HepG2 (cell line): ENCODE measurements around the gene ESRP2. TPM values are rescaled to one million over a fixed set of nuclear protein-coding genes. Genes with fewer than 3 reads are reported as not detected.

ENCODE experiments used
- AHDC1 ChIP-seq: sonication (generic); formaldehyde crosslinking; IDR thresholded peaks from 2 replicates; pipeline ENCODE4 v1.5.1; 2020; ENCODE audit warnings: mild to moderate bottlenecking, missing genetic modification reagents, borderline replicate concordance
- AKAP8 ChIP-seq: sonication (generic); formaldehyde crosslinking; IDR thresholded peaks from 2 replicates; pipeline ENCODE4 v1.5.1; 2020; ENCODE audit warnings: mild to moderate bottlenecking, missing genetic modification reagents
- ARNT2 ChIP-seq: sonication (generic); formaldehyde crosslinking; IDR thresholded peaks from 2 replicates; pipeline ENCODE4 v1.8.0; 2022; ENCODE audit warnings: mild to moderate bottlenecking, low read depth, missing genetic modification reagents, moderate library complexity
- CHD2 ChIP-seq: IDR thresholded peaks from 2 replicates; pipeline ENCODE4 v1.6.1; 2011; ENCODE audit warnings: low read depth, low read length, improper control_type of control experiment
- GPN1 ChIP-seq: sonication (generic); formaldehyde crosslinking; IDR thresholded peaks from 2 replicates; pipeline ENCODE4 v1.5.1; 2020; ENCODE audit warnings: missing genetic modification reagents, borderline replicate concordance
- HDAC6 ChIP-seq: fragments of 200-600 bp; sonication (generic); IDR thresholded peaks from 2 replicates; pipeline ENCODE4 v1.7.0; 2017; ENCODE audit warnings: mild to moderate bottlenecking, antibody characterized with exemption, low read length, low read depth
- JUND ChIP-seq: sonication (generic); formaldehyde crosslinking; IDR thresholded peaks from 2 replicates; pipeline ENCODE4 v1.8.0; 2022; ENCODE audit warnings: mild to moderate bottlenecking, missing genetic modification reagents
- KAT8 ChIP-seq: IDR thresholded peaks from 2 replicates; pipeline ENCODE4 v1.6.1; 2016; ENCODE audit warnings: missing genetic modification reagents, missing compliant biosample characterization
- LCORL ChIP-seq, 2 experiments: fragments of 450-650 bp in 1 of 2; sonication (generic) in 1 of 2; formaldehyde crosslinking in 1 of 2; IDR thresholded peaks; 2 replicates each; pipeline versions ENCODE4 v1.5.0 to v1.6.1; 2017 to 2020; ENCODE audit warnings: antibody characterized with exemption in 1 of 2, missing genetic modification reagents in 1 of 2
- NONO ChIP-seq, 2 experiments: fragments of 450-650 bp in 1 of 2; sonication (generic) in 1 of 2; formaldehyde crosslinking in 1 of 2; IDR thresholded peaks in 1 of 2; conservative IDR thresholded peaks in 1 of 2; 2 replicates each; pipeline versions ENCODE4 v1.6.1 to v1.8.0; 2017 to 2022; ENCODE audit warnings: mild to moderate bottlenecking in 1 of 2, missing genetic modification reagents in 1 of 2, moderate library complexity in 1 of 2
- POLR2AphosphoS2 ChIP-seq: IDR thresholded peaks from 2 replicates; pipeline ENCODE4 v1.6.1; 2011; ENCODE audit warnings: low read depth, low read length, improper control_type of control experiment
- PREB ChIP-seq: sonication (generic); formaldehyde crosslinking; IDR thresholded peaks from 2 replicates; pipeline ENCODE4 v1.4.0; 2020; ENCODE audit warnings: missing genetic modification reagents
- RBFOX2 ChIP-seq: fragments of 200-400 bp; formaldehyde crosslinking; IDR thresholded peaks from 2 replicates; pipeline ENCODE4 v1.6.1; 2017; ENCODE audit warnings: low read depth, mild to moderate bottlenecking, low read length
- RFX5 ChIP-seq: IDR thresholded peaks from 2 replicates; pipeline ENCODE4 v1.6.1; 2011; ENCODE audit warnings: low read depth, low read length, improper control_type of control experiment
- SIN3B ChIP-seq: fragments of 150-350 bp; IDR thresholded peaks from 2 replicates; pipeline ENCODE4 v1.6.1; 2014; ENCODE audit warnings: low read length
- ZBTB21 ChIP-seq: sonication (generic); formaldehyde crosslinking; IDR thresholded peaks from 2 replicates; pipeline ENCODE4 v1.4.0; 2020; ENCODE audit warnings: missing genetic modification reagents
- ZBTB34 ChIP-seq: sonication (generic); formaldehyde crosslinking; IDR thresholded peaks from 2 replicates; pipeline ENCODE4 v1.8.0; 2022; ENCODE audit warnings: mild to moderate bottlenecking, missing genetic modification reagents
- ZBTB8A ChIP-seq: sonication (generic); formaldehyde crosslinking; IDR thresholded peaks from 2 replicates; pipeline ENCODE4 v1.4.0; 2020; ENCODE audit warnings: mild to moderate bottlenecking, low read depth, missing genetic modification reagents, borderline replicate concordance
- ZNF367 ChIP-seq: sonication (generic); formaldehyde crosslinking; IDR thresholded peaks from 2 replicates; pipeline ENCODE4 v1.4.0; 2020; ENCODE audit warnings: missing genetic modification reagents, borderline replicate concordance
- ZNF432 ChIP-seq: sonication (generic); formaldehyde crosslinking; IDR thresholded peaks from 2 replicates; pipeline ENCODE4 v1.5.0; 2020; ENCODE audit warnings: missing genetic modification reagents, mild to moderate bottlenecking, borderline replicate concordance
- ZNF614 ChIP-seq: IDR thresholded peaks from 2 replicates; pipeline ENCODE4 v1.6.1; 2018; ENCODE audit warnings: missing biosample characterization, missing genetic modification reagents, inconsistent platforms, borderline replicate concordance
- ZNF766 ChIP-seq: sonication (generic); formaldehyde crosslinking; IDR thresholded peaks from 2 replicates; pipeline ENCODE4 v1.5.0; 2020; ENCODE audit warnings: missing genetic modification reagents, borderline replicate concordance
- polyA plus RNA-seq, 8 experiments: library from polyadenylated mRNA; depleted of rRNA in 3 of 8; stranded (reverse) in 7 of 8; unstranded in 1 of 8; fragments of >200 nt; fragmentation: Illumina TruSeq in 4 of 8; extraction: Trizol in 4 of 8; gene quantifications; 2 replicates each; pipeline versions ENCODE4 v1.2.1 to v1.2.3, GENCODE V29; 2011 to 2016; ENCODE audit warnings: low read depth in 4 of 8, missing spikeins in 1 of 8, mixed read lengths in 1 of 8; ENCODE audit not compliant: insufficient read depth in 1 of 8
- total RNA-seq, 5 experiments: library from RNA; depleted of rRNA; stranded (reverse); fragments of >200 nt; fragmentation: Illumina TruSeq; extraction: Trizol; gene quantifications; 2 replicates each; pipeline ENCODE4 v1.2.3, GENCODE V29; 2016; ENCODE audit warnings: low read depth in 1 of 5

The ESRP2 gene
- total and polyA plus RNA-seq, 2 of the 13 experiments (the other 11 are each of a cell fraction or from before 2014, with no cell fraction given) = 21.1 to 32.4 TPM

- 0 out of 2 replicates have a peak, but pooled peaks have one; percentile 26 for TF ChIP-seq ZBTB21 (CRISPR knock-in tag)
- no peak for TF ChIP-seq POLR2AphosphoS2
- peak; percentile 87 for TF ChIP-seq JUND (CRISPR knock-in tag)
- TF ChIP-seq RFX5 = no peak
- TF ChIP-seq ZBTB8A (CRISPR knock-in tag) = no peak
- no peak for TF ChIP-seq RBFOX2
- TF ChIP-seq ZNF614 (CRISPR knock-in tag) = peak; percentile 98
- no peak for TF ChIP-seq ZNF432 (CRISPR knock-in tag)
- TF ChIP-seq SIN3B = no peak
- no peak for TF ChIP-seq CHD2
- TF ChIP-seq KAT8 = peak; percentile 75
- no peak for TF ChIP-seq ZNF766
- TF ChIP-seq ZNF367 = no peak
- TF ChIP-seq GPN1 (CRISPR knock-in tag) = no peak
- TF ChIP-seq PREB (CRISPR knock-in tag) = no peak
- peak; percentile 83; the same call in 1 of the 2 replicates for TF ChIP-seq AHDC1 (CRISPR knock-in tag)
- 0 out of 2 replicates have a peak, but pooled peaks have one; percentile 59 for TF ChIP-seq AKAP8
- no peak for TF ChIP-seq ARNT2
- no peak for TF ChIP-seq NONO (IDR thresholded peaks at IDR 0.05)
- peak; percentile 90 for TF ChIP-seq NONO (CRISPR knock-in tag; conservative IDR thresholded peaks at IDR 0.05)
- TF ChIP-seq LCORL (IDR thresholded peaks at IDR 0.05) = no peak
- peak; percentile 94 for TF ChIP-seq LCORL (CRISPR knock-in tag; IDR thresholded peaks at IDR 0.05)
- TF ChIP-seq HDAC6 = no peak
- TF ChIP-seq ZBTB34 (CRISPR knock-in tag) = peak; percentile 86; the same call in 1 of the 2 replicates
Observed at GRCh38 chr16:68281368-68282063, 45.6 kb upstream of the ESRP2 start (continued).
